K562 (cell line): ENCODE measurements around the gene ACTL10. TPM values are rescaled to one million over a fixed set of nuclear protein-coding genes. Genes with fewer than 3 reads are reported as not detected.

ENCODE experiments used
- ATAC-seq: fragments of 200-7000 bp; cut with Tn5 transposase; 3 replicates; pipeline ENCODE4 v1.9.1; 2020; ENCODE audit warnings: moderate library complexity
- BruUV-seq: library from RNA; stranded (reverse); fragments of 400-500 nt; replicated peaks from 2 replicates; lab custom pipeline; 2021; lab: Mats Ljungman, UMichigan
- CTCF ChIA-PET: fragments of 300-600 bp; formaldehyde crosslinking; extraction: SDS; loops from one replicate; lab custom pipeline; 2021; ENCODE audit warnings: low intra/inter-chr PET ratio; lab: Yijun Ruan, JAX
- POLR2A ChIA-PET: fragments of 300-600, 350-650 bp; sonication (Branson Sonifier 250); formaldehyde crosslinking; extraction: SDS; loops from one replicate; lab custom pipeline; 2021; ENCODE audit warnings: antibody characterized with exemption, inconsistent platforms; lab: Yijun Ruan, JAX
- DNase-seq, 4 experiments: peaks; one replicate each; pipeline versions ENCODE4 v3.0.0 to v3.0.0-alpha.2; 2011 to 2018; ENCODE audit warnings: low spot score in 3 of 4, mixed read lengths in 3 of 4; ENCODE audit errors: extremely low read depth in 1 of 4
- FAIRE-seq: peaks from 2 replicates; lab custom pipeline; 2011; peaks lifted over from hg19 to GRCh38; lab: Jason Lieb, UNC
- H2AFZ ChIP-seq: 2 replicates; pipeline ENCODE4 v1.6.0; 2011; ENCODE audit warnings: low read depth, low read length, control low read depth, inconsistent platforms
- H3K27ac ChIP-seq: fragments of 200-600 bp; 3 replicates; pipeline ENCODE4 v1.8.0; 2011; ENCODE audit warnings: low read depth, mild to moderate bottlenecking, control low read depth, inconsistent platforms, low read length, moderate library complexity, mixed read lengths; ENCODE audit errors: extremely low read depth
- H3K27me3 ChIP-seq, 2 experiments: fragments of 300-600 bp in 1 of 2; 2 replicates in 1 of 2; 3 replicates in 1 of 2; pipeline versions ENCODE4 v1.6.0 to v1.8.0; 2011; ENCODE audit warnings: inconsistent platforms in 2 of 2, low read length in 2 of 2, mild to moderate bottlenecking in 1 of 2, mixed read lengths in 1 of 2, moderate library complexity in 1 of 2; ENCODE audit not compliant: control insufficient read depth in 2 of 2, insufficient read depth in 2 of 2
- H3K36me3 ChIP-seq: fragments of 300-600 bp; 3 replicates; pipeline ENCODE4 v1.8.0; 2011; ENCODE audit warnings: mild to moderate bottlenecking, low read length, inconsistent platforms; ENCODE audit not compliant: control insufficient read depth, insufficient read depth
- H3K4me1 ChIP-seq, 2 experiments: fragments of 200-600 bp in 1 of 2; replicated peaks in 1 of 2; 2 replicates in 1 of 2; 3 replicates in 1 of 2; pipeline versions ENCODE4 v1.5.1 to v1.8.0; 2011; ENCODE audit warnings: inconsistent platforms in 2 of 2, low read length in 2 of 2, mild to moderate bottlenecking in 1 of 2, mixed read lengths in 1 of 2, moderate library complexity in 1 of 2; ENCODE audit not compliant: control insufficient read depth in 2 of 2, insufficient read depth in 2 of 2
- H3K4me2 ChIP-seq: 2 replicates; pipeline ENCODE4 v1.6.1; 2011; ENCODE audit warnings: low read length, control low read depth, inconsistent platforms, mixed read lengths; ENCODE audit not compliant: insufficient read depth
- H3K4me3 ChIP-seq: fragments of 200-600 bp; sonication (generic), shearing (Covaris generic); 2 replicates; pipeline ENCODE4 v1.5.1; 2016; ENCODE audit warnings: control low read depth, inconsistent platforms
- H3K79me2 ChIP-seq: fragments of 200-600 bp; 3 replicates; pipeline ENCODE4 v1.8.0; 2011; ENCODE audit warnings: low read length, inconsistent platforms; ENCODE audit not compliant: control insufficient read depth, insufficient read depth
- H3K9ac ChIP-seq, 2 experiments: 2 replicates each; pipeline versions ENCODE4 v1.6.0 to v1.6.1; 2011; ENCODE audit warnings: low read depth in 2 of 2, low read length in 2 of 2, control low read depth in 1 of 2, inconsistent platforms in 1 of 2, mild to moderate bottlenecking in 1 of 2, mixed read lengths in 1 of 2; ENCODE audit not compliant: insufficient read depth in 1 of 2
- H3K9me1 ChIP-seq: one replicate; pipeline ENCODE4 v1.6.0; 2011; ENCODE audit warnings: inconsistent platforms, mild to moderate bottlenecking, low read length, moderate library complexity; ENCODE audit not compliant: control insufficient read depth, insufficient read depth
- H3K9me3 ChIP-seq: replicated peaks from 2 replicates; pipeline ENCODE4 v1.5.1; 2011; ENCODE audit warnings: low read depth, low read length, inconsistent platforms; ENCODE audit not compliant: control insufficient read depth, insufficient read depth
- H4K20me1 ChIP-seq: replicated peaks from 2 replicates; pipeline ENCODE4 v1.6.1; 2011; ENCODE audit warnings: low read length, inconsistent platforms, mixed read lengths; ENCODE audit not compliant: control insufficient read depth, insufficient read depth
- ATF7 ChIP-seq: fragments of 450-650 bp; IDR thresholded peaks from 2 replicates; pipeline ENCODE4 v1.7.1; 2014; ENCODE audit warnings: mild to moderate bottlenecking, moderate library complexity
- BRD9 ChIP-seq: fragments of 450-650 bp; IDR thresholded peaks from 2 replicates; pipeline ENCODE4 v1.6.1; 2018; ENCODE audit warnings: low read depth; ENCODE audit not compliant: partially characterized antibody
- KLF1 ChIP-seq: fragments of 450-650 bp; IDR thresholded peaks from 2 replicates; pipeline ENCODE4 v1.6.1; 2016; ENCODE audit warnings: missing genetic modification characterization, missing compliant biosample characterization
- MAFG ChIP-seq: fragments of 450-650 bp; conservative IDR thresholded peaks from 2 replicates; pipeline ENCODE4 v1.6.1; 2016; ENCODE audit warnings: missing genetic modification characterization, missing compliant biosample characterization
- MYBL2 ChIP-seq, 2 experiments: fragments of 450-650 bp in 1 of 2; sonication (generic) in 1 of 2; formaldehyde crosslinking in 1 of 2; IDR thresholded peaks; 2 replicates each; pipeline versions ENCODE4 v1.6.1 to v1.8.1; 2017 to 2022; ENCODE audit warnings: borderline replicate concordance in 1 of 2, inconsistent platforms in 1 of 2, low read depth in 1 of 2, mild to moderate bottlenecking in 1 of 2, missing genetic modification reagents in 1 of 2, moderate library complexity in 1 of 2
- POU5F1 ChIP-seq: fragments of 150-350 bp; IDR thresholded peaks from 2 replicates; pipeline ENCODE4 v1.6.1; 2014; ENCODE audit warnings: borderline replicate concordance, low read length, low read depth, mild to moderate bottlenecking; ENCODE audit not compliant: partially characterized antibody
- RAD21 ChIP-seq, 2 experiments: fragments of 250-450 bp in 1 of 2; fragments of 450-650 bp in 1 of 2; sonication (Bioruptor Pico) in 1 of 2; formaldehyde crosslinking in 1 of 2; IDR thresholded peaks in 1 of 2; conservative IDR thresholded peaks in 1 of 2; 2 replicates each; pipeline versions ENCODE4 v1.4.0 to v1.8.0; 2020 to 2022; ENCODE audit warnings: mild to moderate bottlenecking in 2 of 2, moderate library complexity in 1 of 2
- SRSF9 ChIP-seq: fragments of 200-400 bp; formaldehyde crosslinking; IDR thresholded peaks from 2 replicates; pipeline ENCODE4 v1.6.1; 2017; ENCODE audit warnings: low read depth, low read length, borderline replicate concordance
- ZKSCAN3 ChIP-seq: fragments of 250-450 bp; sonication (Bioruptor Pico); IDR thresholded peaks from 2 replicates; pipeline ENCODE4 v1.4.0; 2020
- ZNF24 ChIP-seq: fragments of 450-650 bp; IDR thresholded peaks from 2 replicates; pipeline ENCODE4 v1.6.1; 2016
- WGBS: fragments of 100-300 bp; shearing (Covaris generic); methylation state at CpG from one replicate; pipeline ENCODE4 v1.1.6; 2016; ENCODE audit warnings: low coverage, mixed read lengths; ENCODE audit not compliant: insufficient coverage; ENCODE audit errors: missing lambda C conversion rate; 5-methylcytosine and 5-hydroxymethylcytosine counted together
- in situ Hi-C: fragments of 300-500 bp; cut with MboI; formaldehyde crosslinking; loops from 4 replicates; pipeline ENCODE4 v1.15.0; 2018; ENCODE audit warnings: inconsistent platforms, mixed read lengths
- intact Hi-C: fragments of 100-400 bp; cut with micrococcal nuclease; formaldehyde crosslinking; loops from 2 replicates; pipeline ENCODE4 v1.14.2; 2022
- polyA plus RNA-seq, 8 experiments: library from polyadenylated mRNA; depleted of rRNA in 4 of 8; stranded (reverse) in 5 of 8; unstranded in 3 of 8; fragments of >200 nt; fragmentation: Nextera tagmentation in 2 of 8; fragmentation: Illumina TruSeq in 1 of 8; extraction: Ambion mirVana in 2 of 8; extraction: Trizol in 1 of 8; gene quantifications; 2 replicates each; pipeline versions ENCODE4 v1.2.1 to v1.2.3, GENCODE V29; 2011 to 2014; ENCODE audit warnings: inconsistent platforms in 1 of 8, missing spikeins in 1 of 8
- total RNA-seq, 7 experiments: library from RNA; depleted of rRNA in 6 of 7; stranded (reverse); fragments of >200 nt in 6 of 7; fragmentation: Illumina TruSeq in 2 of 7; extraction: Trizol in 2 of 7; gene quantifications; 2 replicates each; pipeline versions ENCODE4 v1.2.1 to v1.2.3, GENCODE V29; 2011 to 2021; ENCODE audit warnings: low replicate concordance in 1 of 7
- TF ChIP-seq, protein P1 (sequence below), 2 experiments: fragments of 200-800 bp in 1 of 2; sonication (Bioruptor generic) in 1 of 2; sonication (generic) in 1 of 2; formaldehyde crosslinking in 1 of 2; IDR thresholded peaks in 1 of 2; conservative IDR thresholded peaks in 1 of 2; 2 replicates each; pipeline versions ENCODE4 v1.5.0 to v1.6.1; 2016 to 2020; ENCODE audit warnings: missing compliant biosample characterization in 1 of 2, missing genetic modification characterization in 1 of 2, missing genetic modification reagents in 1 of 2
- TF ChIP-seq, protein P2 (sequence below): fragments of 450-650 bp; IDR thresholded peaks from 2 replicates; pipeline ENCODE4 v1.6.1; 2018; ENCODE audit not compliant: partially characterized antibody

ACTL10 gene
- total and polyA plus RNA-seq, 9 of the 15 experiments (the other 6 are each of a cell fraction or from before 2014, with no cell fraction given): 0.07 to 0.14 TPM; not detected in 7

DNA sequence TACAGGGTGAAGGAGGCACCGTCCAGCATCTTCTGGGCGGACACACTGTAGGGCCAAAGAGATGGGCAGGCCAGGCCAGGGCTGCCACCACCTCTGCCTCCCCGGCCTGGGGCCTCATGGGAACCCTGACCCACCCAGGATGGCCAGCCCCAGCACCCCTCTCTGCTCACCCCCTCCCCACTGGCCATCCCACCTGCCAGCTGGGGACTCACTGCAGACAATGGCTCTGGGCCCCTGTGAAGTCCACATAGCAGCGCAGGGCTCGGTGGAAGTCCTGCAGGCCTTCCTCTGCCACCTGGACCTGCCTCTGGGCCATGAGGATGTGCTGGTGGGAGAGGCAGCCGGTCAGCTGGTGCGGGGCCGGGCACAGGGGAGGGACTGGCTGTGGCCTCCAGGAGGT, 8.2 kb upstream of the ACTL10 start:
- Histone ChIP-seq H3K27me3 (no peaks in the 10 kb centered on the region), H3K36me3 (peaks cover 55% of the 10 kb centered on the region; the same call in 2 of the 3 replicates), H3K9me3 (no peaks in the 10 kb centered on the region), H2AFZ (no peak overlapping the region), H3K9ac (0 out of 4 replicates have a peak overlapping the region, but pooled peaks of 1 of the 2 experiments have one; percentile 18), H3K79me2 (peaks cover 18% of the 10 kb centered on the region), H3K4me2 (no peak overlapping the region), H3K4me1 (peaks cover 9 to 48% of the 10 kb centered on the region in 2 experiments; a peak in 3 of 5 replicates), H3K9me1 (no peaks in the 10 kb centered on the region), H3K27ac (no peak overlapping the region), H4K20me1 (peaks cover 19% of the 10 kb centered on the region; the same call in 1 of the 2 replicates), H3K4me3 (no peak overlapping the region)
- ChIA-PET CTCF (no interaction called here), POLR2A (no interaction called here)
- DNase-seq (no peak), ATAC-seq (no peak), FAIRE-seq (no peak)
- TF ChIP-seq, protein P1, sequence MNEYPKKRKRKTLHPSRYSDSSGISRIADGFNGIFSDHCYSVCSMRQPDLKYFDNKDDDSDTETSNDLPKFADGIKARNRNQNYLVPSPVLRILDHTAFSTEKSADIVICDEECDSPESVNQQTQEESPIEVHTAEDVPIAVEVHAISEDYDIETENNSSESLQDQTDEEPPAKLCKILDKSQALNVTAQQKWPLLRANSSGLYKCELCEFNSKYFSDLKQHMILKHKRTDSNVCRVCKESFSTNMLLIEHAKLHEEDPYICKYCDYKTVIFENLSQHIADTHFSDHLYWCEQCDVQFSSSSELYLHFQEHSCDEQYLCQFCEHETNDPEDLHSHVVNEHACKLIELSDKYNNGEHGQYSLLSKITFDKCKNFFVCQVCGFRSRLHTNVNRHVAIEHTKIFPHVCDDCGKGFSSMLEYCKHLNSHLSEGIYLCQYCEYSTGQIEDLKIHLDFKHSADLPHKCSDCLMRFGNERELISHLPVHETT (CRISPR knock-in tag; conservative IDR thresholded peaks at IDR 0.05 in 1 of 2, IDR thresholded peaks at IDR 0.05 in 1 of 2): no peak
- TF ChIP-seq ATF7: no peak
- TF ChIP-seq POU5F1: no peak
- no peak for TF ChIP-seq MYBL2 (IDR thresholded peaks at IDR 0.05; ENCODE audit: low read depth)
- TF ChIP-seq MYBL2 (CRISPR knock-in tag; IDR thresholded peaks at IDR 0.05; ENCODE audit: borderline replicate concordance): no peak
- no peak for TF ChIP-seq SRSF9
- no peak for TF ChIP-seq MAFG (tag)
- no peak for TF ChIP-seq RAD21 (CRISPR knock-in tag; conservative IDR thresholded peaks at IDR 0.05 in 1 of 2, IDR thresholded peaks at IDR 0.05 in 1 of 2)
- TF ChIP-seq ZNF24: no peak
- TF ChIP-seq KLF1 (tag): no peak
- TF ChIP-seq, protein P2, sequence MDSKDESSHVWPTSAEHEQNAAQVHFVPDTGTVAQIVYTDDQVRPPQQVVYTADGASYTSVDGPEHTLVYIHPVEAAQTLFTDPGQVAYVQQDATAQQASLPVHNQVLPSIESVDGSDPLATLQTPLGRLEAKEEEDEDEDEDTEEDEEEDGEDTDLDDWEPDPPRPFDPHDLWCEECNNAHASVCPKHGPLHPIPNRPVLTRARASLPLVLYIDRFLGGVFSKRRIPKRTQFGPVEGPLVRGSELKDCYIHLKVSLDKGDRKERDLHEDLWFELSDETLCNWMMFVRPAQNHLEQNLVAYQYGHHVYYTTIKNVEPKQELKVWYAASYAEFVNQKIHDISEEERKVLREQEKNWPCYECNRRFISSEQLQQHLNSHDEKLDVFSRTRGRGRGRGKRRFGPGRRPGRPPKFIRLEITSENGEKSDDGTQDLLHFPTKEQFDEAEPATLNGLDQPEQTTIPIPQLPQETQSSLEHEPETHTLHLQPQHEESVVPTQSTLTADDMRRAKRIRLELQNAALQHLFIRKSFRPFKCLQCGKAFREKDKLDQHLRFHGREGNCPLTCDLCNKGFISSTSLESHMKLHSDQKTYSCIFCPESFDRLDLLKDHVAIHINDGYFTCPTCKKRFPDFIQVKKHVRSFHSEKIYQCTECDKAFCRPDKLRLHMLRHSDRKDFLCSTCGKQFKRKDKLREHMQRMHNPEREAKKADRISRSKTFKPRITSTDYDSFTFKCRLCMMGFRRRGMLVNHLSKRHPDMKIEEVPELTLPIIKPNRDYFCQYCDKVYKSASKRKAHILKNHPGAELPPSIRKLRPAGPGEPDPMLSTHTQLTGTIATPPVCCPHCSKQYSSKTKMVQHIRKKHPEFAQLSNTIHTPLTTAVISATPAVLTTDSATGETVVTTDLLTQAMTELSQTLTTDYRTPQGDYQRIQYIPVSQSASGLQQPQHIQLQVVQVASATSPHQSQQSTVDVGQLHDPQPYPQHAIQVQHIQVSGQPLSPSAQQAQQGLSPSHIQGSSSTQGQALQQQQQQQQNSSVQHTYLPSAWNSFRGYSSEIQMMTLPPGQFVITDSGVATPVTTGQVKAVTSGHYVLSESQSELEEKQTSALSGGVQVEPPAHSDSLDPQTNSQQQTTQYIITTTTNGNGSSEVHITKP: no peak
- TF ChIP-seq BRD9: no peak
- no peak for TF ChIP-seq ZKSCAN3
- in situ Hi-C loops: loop anchor here (10.0 kb wide), 1 partner anchor 244 kb away; no protein-coding TSS in a partner anchor
- WGBS: 97% methylated on average over 8 of the region's 8 CpGs
- intact Hi-C loops: no loop called here
- no TSS peak for BruUV-seq
